ENCODE data around the gene SOCS6. TPM values are rescaled to one million over a fixed set of nuclear protein-coding genes. Genes with fewer than 3 reads are reported as not detected.

SOCS6 gene
- total and polyA plus RNA-seq, 2 of the 13 experiments (the other 11 are each of a cell fraction or from before 2014, with no cell fraction given) = 18.6 to 38.3 TPM

DNA sequence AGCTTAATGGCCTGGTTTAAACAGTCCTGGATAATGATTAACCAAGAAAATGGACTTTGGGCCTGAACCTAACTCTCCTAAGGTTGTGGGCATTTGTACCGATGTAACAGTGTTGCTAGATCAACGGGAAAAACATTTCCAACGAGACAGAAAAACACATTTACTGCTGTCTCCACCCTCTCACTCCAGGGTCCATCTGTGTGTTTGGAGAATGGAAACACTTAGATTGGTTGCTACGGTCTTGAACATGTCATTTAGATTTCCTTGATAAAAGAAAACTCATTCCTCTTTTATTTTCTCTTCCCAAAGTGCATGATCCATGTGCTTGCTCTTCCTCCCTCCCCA lies 88.0 kb downstream of the SOCS6 start (continued):
- TF ChIP-seq, protein P1, sequence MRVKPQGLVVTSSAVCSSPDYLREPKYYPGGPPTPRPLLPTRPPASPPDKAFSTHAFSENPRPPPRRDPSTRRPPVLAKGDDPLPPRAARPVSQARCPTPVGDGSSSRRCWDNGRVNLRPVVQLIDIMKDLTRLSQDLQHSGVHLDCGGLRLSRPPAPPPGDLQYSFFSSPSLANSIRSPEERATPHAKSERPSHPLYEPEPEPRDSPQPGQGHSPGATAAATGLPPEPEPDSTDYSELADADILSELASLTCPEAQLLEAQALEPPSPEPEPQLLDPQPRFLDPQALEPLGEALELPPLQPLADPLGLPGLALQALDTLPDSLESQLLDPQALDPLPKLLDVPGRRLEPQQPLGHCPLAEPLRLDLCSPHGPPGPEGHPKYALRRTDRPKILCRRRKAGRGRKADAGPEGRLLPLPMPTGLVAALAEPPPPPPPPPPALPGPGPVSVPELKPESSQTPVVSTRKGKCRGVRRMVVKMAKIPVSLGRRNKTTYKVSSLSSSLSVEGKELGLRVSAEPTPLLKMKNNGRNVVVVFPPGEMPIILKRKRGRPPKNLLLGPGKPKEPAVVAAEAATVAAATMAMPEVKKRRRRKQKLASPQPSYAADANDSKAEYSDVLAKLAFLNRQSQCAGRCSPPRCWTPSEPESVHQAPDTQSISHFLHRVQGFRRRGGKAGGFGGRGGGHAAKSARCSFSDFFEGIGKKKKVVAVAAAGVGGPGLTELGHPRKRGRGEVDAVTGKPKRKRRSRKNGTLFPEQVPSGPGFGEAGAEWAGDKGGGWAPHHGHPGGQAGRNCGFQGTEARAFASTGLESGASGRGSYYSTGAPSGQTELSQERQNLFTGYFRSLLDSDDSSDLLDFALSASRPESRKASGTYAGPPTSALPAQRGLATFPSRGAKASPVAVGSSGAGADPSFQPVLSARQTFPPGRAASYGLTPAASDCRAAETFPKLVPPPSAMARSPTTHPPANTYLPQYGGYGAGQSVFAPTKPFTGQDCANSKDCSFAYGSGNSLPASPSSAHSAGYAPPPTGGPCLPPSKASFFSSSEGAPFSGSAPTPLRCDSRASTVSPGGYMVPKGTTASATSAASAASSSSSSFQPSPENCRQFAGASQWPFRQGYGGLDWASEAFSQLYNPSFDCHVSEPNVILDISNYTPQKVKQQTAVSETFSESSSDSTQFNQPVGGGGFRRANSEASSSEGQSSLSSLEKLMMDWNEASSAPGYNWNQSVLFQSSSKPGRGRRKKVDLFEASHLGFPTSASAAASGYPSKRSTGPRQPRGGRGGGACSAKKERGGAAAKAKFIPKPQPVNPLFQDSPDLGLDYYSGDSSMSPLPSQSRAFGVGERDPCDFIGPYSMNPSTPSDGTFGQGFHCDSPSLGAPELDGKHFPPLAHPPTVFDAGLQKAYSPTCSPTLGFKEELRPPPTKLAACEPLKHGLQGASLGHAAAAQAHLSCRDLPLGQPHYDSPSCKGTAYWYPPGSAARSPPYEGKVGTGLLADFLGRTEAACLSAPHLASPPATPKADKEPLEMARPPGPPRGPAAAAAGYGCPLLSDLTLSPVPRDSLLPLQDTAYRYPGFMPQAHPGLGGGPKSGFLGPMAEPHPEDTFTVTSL (CRISPR knock-in tag; IDR thresholded peaks at IDR 0.05; ENCODE audit: borderline replicate concordance) = peak; percentile 87
- no peak for TF ChIP-seq TCF7L2 (IDR thresholded peaks at IDR 0.05; ENCODE audit: low read depth, low read length)
- TF ChIP-seq, protein P2, sequence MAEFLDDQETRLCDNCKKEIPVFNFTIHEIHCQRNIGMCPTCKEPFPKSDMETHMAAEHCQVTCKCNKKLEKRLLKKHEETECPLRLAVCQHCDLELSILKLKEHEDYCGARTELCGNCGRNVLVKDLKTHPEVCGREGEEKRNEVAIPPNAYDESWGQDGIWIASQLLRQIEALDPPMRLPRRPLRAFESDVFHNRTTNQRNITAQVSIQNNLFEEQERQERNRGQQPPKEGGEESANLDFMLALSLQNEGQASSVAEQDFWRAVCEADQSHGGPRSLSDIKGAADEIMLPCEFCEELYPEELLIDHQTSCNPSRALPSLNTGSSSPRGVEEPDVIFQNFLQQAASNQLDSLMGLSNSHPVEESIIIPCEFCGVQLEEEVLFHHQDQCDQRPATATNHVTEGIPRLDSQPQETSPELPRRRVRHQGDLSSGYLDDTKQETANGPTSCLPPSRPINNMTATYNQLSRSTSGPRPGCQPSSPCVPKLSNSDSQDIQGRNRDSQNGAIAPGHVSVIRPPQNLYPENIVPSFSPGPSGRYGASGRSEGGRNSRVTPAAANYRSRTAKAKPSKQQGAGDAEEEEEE (CRISPR knock-in tag; IDR thresholded peaks at IDR 0.05; ENCODE audit: borderline replicate concordance) = no peak
- no peak for TF ChIP-seq ZBTB21 (CRISPR knock-in tag; IDR thresholded peaks at IDR 0.05)
- TF ChIP-seq KDM1A (CRISPR knock-in tag; IDR thresholded peaks at IDR 0.05) = no peak
- no peak for TF ChIP-seq ZNF777 (CRISPR knock-in tag; IDR thresholded peaks at IDR 0.05)
- peak; percentile 78; the same call in 1 of the 2 replicates for TF ChIP-seq MIXL1 (CRISPR knock-in tag; IDR thresholded peaks at IDR 0.05)
- peak; percentile 17 for TF ChIP-seq TBL1XR1 (IDR thresholded peaks at IDR 0.05; ENCODE audit: borderline replicate concordance, low read length, partially characterized antibody)
- no peak for TF ChIP-seq ZNF317 (CRISPR knock-in tag; IDR thresholded peaks at IDR 0.05)
- no peak for TF ChIP-seq ZNF577 (CRISPR knock-in tag; IDR thresholded peaks at IDR 0.05; ENCODE audit: borderline replicate concordance, low read depth)
- TF ChIP-seq, protein P3, sequence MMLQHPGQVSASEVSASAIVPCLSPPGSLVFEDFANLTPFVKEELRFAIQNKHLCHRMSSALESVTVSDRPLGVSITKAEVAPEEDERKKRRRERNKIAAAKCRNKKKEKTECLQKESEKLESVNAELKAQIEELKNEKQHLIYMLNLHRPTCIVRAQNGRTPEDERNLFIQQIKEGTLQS (CRISPR knock-in tag; IDR thresholded peaks at IDR 0.05) = no peak; the same call in 1 of the 2 replicates
- no peak for TF ChIP-seq AGO1 (IDR thresholded peaks at IDR 0.05; ENCODE audit: low read depth, low read length, poor library complexity, severe bottlenecking)
- TF ChIP-seq, protein P4, sequence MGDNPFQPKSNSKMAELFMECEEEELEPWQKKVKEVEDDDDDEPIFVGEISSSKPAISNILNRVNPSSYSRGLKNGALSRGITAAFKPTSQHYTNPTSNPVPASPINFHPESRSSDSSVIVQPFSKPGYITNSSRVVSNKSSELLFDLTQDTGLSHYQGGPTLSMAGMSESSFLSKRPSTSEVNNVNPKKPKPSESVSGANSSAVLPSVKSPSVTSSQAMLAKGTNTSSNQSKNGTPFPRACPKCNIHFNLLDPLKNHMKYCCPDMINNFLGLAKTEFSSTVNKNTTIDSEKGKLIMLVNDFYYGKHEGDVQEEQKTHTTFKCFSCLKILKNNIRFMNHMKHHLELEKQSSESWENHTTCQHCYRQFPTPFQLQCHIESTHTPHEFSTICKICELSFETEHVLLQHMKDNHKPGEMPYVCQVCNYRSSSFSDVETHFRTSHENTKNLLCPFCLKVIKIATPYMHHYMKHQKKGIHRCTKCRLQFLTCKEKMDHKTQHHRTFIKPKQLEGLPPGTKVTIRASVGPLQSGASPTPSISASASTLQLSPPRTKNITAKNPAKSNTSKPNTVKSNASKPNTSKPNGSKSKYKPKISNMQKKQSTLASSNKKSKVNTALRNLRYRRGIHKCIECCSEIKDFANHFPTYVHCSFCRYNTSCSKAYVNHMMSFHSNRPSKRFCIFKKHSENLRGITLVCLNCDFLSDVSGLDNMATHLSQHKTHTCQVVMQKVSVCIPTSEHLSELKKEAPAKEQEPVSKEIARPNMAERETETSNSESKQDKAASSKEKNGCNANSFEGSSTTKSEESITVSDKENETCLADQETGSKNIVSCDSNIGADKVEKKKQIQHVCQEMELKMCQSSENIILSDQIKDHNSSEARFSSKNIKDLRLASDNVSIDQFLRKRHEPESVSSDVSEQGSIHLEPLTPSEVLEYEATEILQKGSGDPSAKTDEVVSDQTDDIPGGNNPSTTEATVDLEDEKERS (CRISPR knock-in tag; IDR thresholded peaks at IDR 0.05) = no peak
- TF ChIP-seq, protein P5, sequence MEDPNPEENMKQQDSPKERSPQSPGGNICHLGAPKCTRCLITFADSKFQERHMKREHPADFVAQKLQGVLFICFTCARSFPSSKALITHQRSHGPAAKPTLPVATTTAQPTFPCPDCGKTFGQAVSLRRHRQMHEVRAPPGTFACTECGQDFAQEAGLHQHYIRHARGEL (CRISPR knock-in tag; IDR thresholded peaks at IDR 0.05) = no peak
- TF ChIP-seq KDM6A (CRISPR knock-in tag; IDR thresholded peaks at IDR 0.05; ENCODE audit: low read depth) = peak; percentile 93
- 0 out of 2 replicates have a peak, but pooled peaks have one; percentile 59 for TF ChIP-seq PPARG (CRISPR knock-in tag; conservative IDR thresholded peaks at IDR 0.05)
- TF ChIP-seq YEATS2 (CRISPR knock-in tag; IDR thresholded peaks at IDR 0.05; ENCODE audit: borderline replicate concordance) = no peak
- no peak for TF ChIP-seq ZNF33A (CRISPR knock-in tag; IDR thresholded peaks at IDR 0.05; ENCODE audit: borderline replicate concordance)
- 0 out of 2 replicates have a peak, but pooled peaks have one; percentile 16 for TF ChIP-seq ZNF747 (CRISPR knock-in tag; IDR thresholded peaks at IDR 0.05; ENCODE audit: borderline replicate concordance)
- TF ChIP-seq ZNF546 (CRISPR knock-in tag; conservative IDR thresholded peaks at IDR 0.05) = no peak

Data from HepG2 (cell line).